ENCODE measurements around the gene SLC6A7. TPM values are rescaled to one million over a fixed set of nuclear protein-coding genes. Genes with fewer than 3 reads are reported as not detected.

SLC6A7 gene
- total and polyA plus RNA-seq, 8 donors: not detected

GRCh38 chr5:150158170-150158949, 31.5 kb upstream of the SLC6A7 start:
- TF ChIP-seq CTCF (IDR thresholded peaks at IDR 0.05): no peak
- DNase-seq: no peak
- no peak overlapping the region for H3K27ac ChIP-seq
- WGBS, 2 donors: 61 to 65% methylated on average over 12 of the region's 12 CpGs
- no peak for ATAC-seq
- FAIRE-seq: no peak
- no peak overlapping the region for H3K4me3 ChIP-seq
- H3K36me3 ChIP-seq: no peaks in the 10 kb centered on the region
- H3K9me3 ChIP-seq: no peaks in the 10 kb centered on the region
- H3K4me1 ChIP-seq: no peaks in the 10 kb centered on the region
- intact Hi-C loops (cut with DNase I): no loop called here
- no peaks in the 10 kb centered on the region for H3K27me3 ChIP-seq

DNA sequence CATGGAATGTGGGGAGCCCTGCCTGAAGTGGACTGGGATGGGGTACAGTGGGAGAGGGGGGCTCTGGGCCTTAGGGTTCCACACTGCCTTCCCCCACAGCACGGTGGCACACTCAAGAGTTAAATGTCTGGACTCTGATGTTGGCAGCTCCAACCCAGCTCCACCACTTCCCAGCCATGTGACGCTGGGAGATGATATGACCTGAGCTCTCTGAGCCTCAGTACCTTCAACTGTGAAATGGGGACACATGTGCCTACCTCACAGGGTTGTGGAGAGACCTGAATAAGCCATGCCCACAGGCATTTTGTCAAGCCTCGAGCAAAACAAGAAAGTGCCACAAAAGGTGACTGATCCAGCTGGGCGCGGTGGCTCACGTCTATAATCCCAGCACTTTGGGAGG, 30.8 kb upstream of the SLC6A7 start:
- Histone ChIP-seq H3K4me3 (no peak overlapping the region), H3K27ac (no peak overlapping the region), H3K27me3 (no peaks in the 10 kb centered on the region), H3K9me3 (no peaks in the 10 kb centered on the region), H3K36me3 (no peaks in the 10 kb centered on the region), H3K4me1 (no peaks in the 10 kb centered on the region)
- 67 to 71% methylated on average over 6 of the region's 6 CpGs for WGBS, 2 donors
- FAIRE-seq: no peak
- intact Hi-C loops (cut with DNase I): no loop called here
- DNase-seq: no peak
- ATAC-seq: no peak
- no peak for TF ChIP-seq CTCF (IDR thresholded peaks at IDR 0.05)

- H3K36me3 ChIP-seq: no peaks in the 10 kb centered on the region
- no peak for TF ChIP-seq CTCF (IDR thresholded peaks at IDR 0.05)
- no peak overlapping the region for H3K4me3 ChIP-seq
- DNase-seq (no peak), FAIRE-seq (no peak), ATAC-seq (peak in 2 of 4 donors; percentile 5 to 7)
- no peaks in the 10 kb centered on the region for H3K4me1 ChIP-seq
- intact Hi-C loops (cut with DNase I): loop anchor here in 2 of 3 donors (5.0 to 10.0 kb wide), 2 partner anchors 58 to 275 kb away; no protein-coding TSS in a partner anchor
- WGBS, 2 donors: 62 to 66% methylated on average over 9 of the region's 9 CpGs
- H3K27ac ChIP-seq: no peak overlapping the region
- H3K27me3 ChIP-seq: no peaks in the 10 kb centered on the region
- no peaks in the 10 kb centered on the region for H3K9me3 ChIP-seq
Measured at GRCh38 chr5:150159741-150160179, 30.1 kb upstream of the SLC6A7 start.

GRCh38 chr5:150160448-150161081, 29.3 kb upstream of the SLC6A7 start:
- 52 to 64% methylated on average over 5 of the region's 5 CpGs for WGBS, 2 donors
- no peak for FAIRE-seq
- no peak for TF ChIP-seq CTCF (IDR thresholded peaks at IDR 0.05)

More at GRCh38 chr5:150160448-150161081, 29.3 kb upstream of the SLC6A7 start:
- DNase-seq (no peak), ATAC-seq (no peak)
- Histone ChIP-seq H3K36me3 (no peaks in the 10 kb centered on the region), H3K4me3 (no peak overlapping the region), H3K27me3 (no peaks in the 10 kb centered on the region), H3K4me1 (no peaks in the 10 kb centered on the region), H3K9me3 (no peaks in the 10 kb centered on the region), H3K27ac (no peak overlapping the region)
- intact Hi-C loops (cut with DNase I): loop anchor here in 2 of 3 donors (5.0 to 10.0 kb wide), 2 partner anchors 57 to 274 kb away; no protein-coding TSS in a partner anchor

Data from pancreas (tissue), 10 donors.